K562 (cell line): Measurements from ENCODE around the gene SRRT. TPM values are rescaled to one million over a fixed set of nuclear protein-coding genes. Genes with fewer than 3 reads are reported as not detected.

Experiments
- ATAC-seq: fragments of 200-7000 bp; cut with Tn5 transposase; 3 replicates; pipeline ENCODE4 v1.9.1; 2020; ENCODE audit warnings: moderate library complexity
- BruUV-seq: library from RNA; stranded (reverse); fragments of 400-500 nt; replicated peaks from 2 replicates; lab custom pipeline; 2021; lab: Mats Ljungman, UMichigan
- CTCF ChIA-PET: fragments of 300-600 bp; formaldehyde crosslinking; extraction: SDS; loops from one replicate; lab custom pipeline; 2021; ENCODE audit warnings: low intra/inter-chr PET ratio; lab: Yijun Ruan, JAX
- POLR2A ChIA-PET: fragments of 300-600, 350-650 bp; sonication (Branson Sonifier 250); formaldehyde crosslinking; extraction: SDS; loops from one replicate; lab custom pipeline; 2021; ENCODE audit warnings: antibody characterized with exemption, inconsistent platforms; lab: Yijun Ruan, JAX
- DNase-seq, 4 experiments: peaks; one replicate each; pipeline versions ENCODE4 v3.0.0 to v3.0.0-alpha.2; 2011 to 2018; ENCODE audit warnings: low spot score in 3 of 4, mixed read lengths in 3 of 4; ENCODE audit errors: extremely low read depth in 1 of 4
- FAIRE-seq: peaks from 2 replicates; lab custom pipeline; 2011; peaks lifted over from hg19 to GRCh38; lab: Jason Lieb, UNC
- H2AFZ ChIP-seq: 2 replicates; pipeline ENCODE4 v1.6.0; 2011; ENCODE audit warnings: low read depth, low read length, control low read depth, inconsistent platforms
- H3K27ac ChIP-seq: fragments of 200-600 bp; 3 replicates; pipeline ENCODE4 v1.8.0; 2011; ENCODE audit warnings: low read depth, mild to moderate bottlenecking, control low read depth, inconsistent platforms, low read length, moderate library complexity, mixed read lengths; ENCODE audit errors: extremely low read depth
- H3K27me3 ChIP-seq, 2 experiments: fragments of 300-600 bp in 1 of 2; 2 replicates in 1 of 2; 3 replicates in 1 of 2; pipeline versions ENCODE4 v1.6.0 to v1.8.0; 2011; ENCODE audit warnings: inconsistent platforms in 2 of 2, low read length in 2 of 2, mild to moderate bottlenecking in 1 of 2, mixed read lengths in 1 of 2, moderate library complexity in 1 of 2; ENCODE audit not compliant: control insufficient read depth in 2 of 2, insufficient read depth in 2 of 2
- H3K36me3 ChIP-seq: fragments of 300-600 bp; 3 replicates; pipeline ENCODE4 v1.8.0; 2011; ENCODE audit warnings: mild to moderate bottlenecking, low read length, inconsistent platforms; ENCODE audit not compliant: control insufficient read depth, insufficient read depth
- H3K4me1 ChIP-seq, 2 experiments: fragments of 200-600 bp in 1 of 2; replicated peaks in 1 of 2; 2 replicates in 1 of 2; 3 replicates in 1 of 2; pipeline versions ENCODE4 v1.5.1 to v1.8.0; 2011; ENCODE audit warnings: inconsistent platforms in 2 of 2, low read length in 2 of 2, mild to moderate bottlenecking in 1 of 2, mixed read lengths in 1 of 2, moderate library complexity in 1 of 2; ENCODE audit not compliant: control insufficient read depth in 2 of 2, insufficient read depth in 2 of 2
- H3K4me2 ChIP-seq: 2 replicates; pipeline ENCODE4 v1.6.1; 2011; ENCODE audit warnings: low read length, control low read depth, inconsistent platforms, mixed read lengths; ENCODE audit not compliant: insufficient read depth
- H3K4me3 ChIP-seq: fragments of 200-600 bp; sonication (generic), shearing (Covaris generic); 2 replicates; pipeline ENCODE4 v1.5.1; 2016; ENCODE audit warnings: control low read depth, inconsistent platforms
- H3K79me2 ChIP-seq: fragments of 200-600 bp; 3 replicates; pipeline ENCODE4 v1.8.0; 2011; ENCODE audit warnings: low read length, inconsistent platforms; ENCODE audit not compliant: control insufficient read depth, insufficient read depth
- H3K9ac ChIP-seq, 2 experiments: 2 replicates each; pipeline versions ENCODE4 v1.6.0 to v1.6.1; 2011; ENCODE audit warnings: low read depth in 2 of 2, low read length in 2 of 2, control low read depth in 1 of 2, inconsistent platforms in 1 of 2, mild to moderate bottlenecking in 1 of 2, mixed read lengths in 1 of 2; ENCODE audit not compliant: insufficient read depth in 1 of 2
- H3K9me1 ChIP-seq: one replicate; pipeline ENCODE4 v1.6.0; 2011; ENCODE audit warnings: inconsistent platforms, mild to moderate bottlenecking, low read length, moderate library complexity; ENCODE audit not compliant: control insufficient read depth, insufficient read depth
- H3K9me3 ChIP-seq: replicated peaks from 2 replicates; pipeline ENCODE4 v1.5.1; 2011; ENCODE audit warnings: low read depth, low read length, inconsistent platforms; ENCODE audit not compliant: control insufficient read depth, insufficient read depth
- H4K20me1 ChIP-seq: replicated peaks from 2 replicates; pipeline ENCODE4 v1.6.1; 2011; ENCODE audit warnings: low read length, inconsistent platforms, mixed read lengths; ENCODE audit not compliant: control insufficient read depth, insufficient read depth
- ARID1B ChIP-seq: fragments of 450-650 bp; IDR thresholded peaks from 2 replicates; pipeline ENCODE4 v1.6.1; 2016; ENCODE audit warnings: antibody characterized with exemption, mild to moderate bottlenecking, inconsistent platforms
- CBFA2T3 ChIP-seq: fragments of 450-650 bp; IDR thresholded peaks from 2 replicates; pipeline ENCODE4 v1.6.1; 2017
- CEBPG ChIP-seq, 3 experiments: fragments of 200-800 bp in 1 of 3; sonication (Bioruptor generic) in 1 of 3; sonication (generic) in 1 of 3; formaldehyde crosslinking in 1 of 3; IDR thresholded peaks in 2 of 3; conservative IDR thresholded peaks in 1 of 3; 2 replicates each; pipeline versions ENCODE4 v1.6.1 to v1.8.0; 2016 to 2022; ENCODE audit warnings: missing compliant biosample characterization in 2 of 3, missing genetic modification characterization in 2 of 3, mild to moderate bottlenecking in 1 of 3, missing genetic modification reagents in 1 of 3
- DPF2 ChIP-seq: fragments of 450-650 bp; IDR thresholded peaks from 2 replicates; pipeline ENCODE4 v1.6.1; 2016
- E2F3 ChIP-seq: fragments of 250-450 bp; sonication (Bioruptor Pico); IDR thresholded peaks from 2 replicates; pipeline ENCODE4 v1.4.0; 2020; ENCODE audit warnings: mild to moderate bottlenecking
- ESRRA ChIP-seq: fragments of 450-650 bp; IDR thresholded peaks from 2 replicates; pipeline ENCODE4 v1.6.1; 2014; ENCODE audit warnings: low read depth, mild to moderate bottlenecking, moderate library complexity, borderline replicate concordance
- HNRNPL ChIP-seq: fragments of 200-400 bp; formaldehyde crosslinking; IDR thresholded peaks from 2 replicates; pipeline ENCODE4 v1.6.1; 2017; ENCODE audit warnings: low read depth, mild to moderate bottlenecking, low read length
- MAFF ChIP-seq: IDR thresholded peaks from 2 replicates; pipeline ENCODE4 v1.6.1; 2012; ENCODE audit warnings: low read length, improper control_type of control experiment
- NCOR1 ChIP-seq: fragments of 450-650 bp; IDR thresholded peaks from 2 replicates; pipeline ENCODE4 v1.6.1; 2016; ENCODE audit warnings: mild to moderate bottlenecking, moderate library complexity
- RBFOX2 ChIP-seq: fragments of 200-400 bp; formaldehyde crosslinking; IDR thresholded peaks from 2 replicates; pipeline ENCODE4 v1.6.1; 2017; ENCODE audit warnings: low read depth, mild to moderate bottlenecking, low read length, moderate library complexity
- ZBTB26 ChIP-seq: fragments of 450-650 bp; formaldehyde crosslinking; IDR thresholded peaks from 2 replicates; pipeline ENCODE4 v1.4.0; 2022; ENCODE audit warnings: missing genetic modification characterization
- ZNF324 ChIP-seq: fragments of 250-450 bp; sonication (Bioruptor Pico); IDR thresholded peaks from 2 replicates; pipeline ENCODE4 v1.4.0; 2020; ENCODE audit warnings: mild to moderate bottlenecking
- WGBS: fragments of 100-300 bp; shearing (Covaris generic); methylation state at CpG from one replicate; pipeline ENCODE4 v1.1.6; 2016; ENCODE audit warnings: low coverage, mixed read lengths; ENCODE audit not compliant: insufficient coverage; ENCODE audit errors: missing lambda C conversion rate; 5-methylcytosine and 5-hydroxymethylcytosine counted together
- in situ Hi-C: fragments of 300-500 bp; cut with MboI; formaldehyde crosslinking; loops from 4 replicates; pipeline ENCODE4 v1.15.0; 2018; ENCODE audit warnings: inconsistent platforms, mixed read lengths
- intact Hi-C: fragments of 100-400 bp; cut with micrococcal nuclease; formaldehyde crosslinking; loops from 2 replicates; pipeline ENCODE4 v1.14.2; 2022
- polyA plus RNA-seq, 8 experiments: library from polyadenylated mRNA; depleted of rRNA in 4 of 8; stranded (reverse) in 5 of 8; unstranded in 3 of 8; fragments of >200 nt; fragmentation: Nextera tagmentation in 2 of 8; fragmentation: Illumina TruSeq in 1 of 8; extraction: Ambion mirVana in 2 of 8; extraction: Trizol in 1 of 8; gene quantifications; 2 replicates each; pipeline versions ENCODE4 v1.2.1 to v1.2.3, GENCODE V29; 2011 to 2014; ENCODE audit warnings: inconsistent platforms in 1 of 8, missing spikeins in 1 of 8
- total RNA-seq, 7 experiments: library from RNA; depleted of rRNA in 6 of 7; stranded (reverse); fragments of >200 nt in 6 of 7; fragmentation: Illumina TruSeq in 2 of 7; extraction: Trizol in 2 of 7; gene quantifications; 2 replicates each; pipeline versions ENCODE4 v1.2.1 to v1.2.3, GENCODE V29; 2011 to 2021; ENCODE audit warnings: low replicate concordance in 1 of 7
- TF ChIP-seq, protein P1 (sequence below): fragments of 250-450 bp; sonication (Bioruptor Pico); IDR thresholded peaks from 2 replicates; pipeline ENCODE4 v1.9.0; 2021; ENCODE audit warnings: mild to moderate bottlenecking, inconsistent platforms
- TF ChIP-seq, protein P2 (sequence below): fragments of 250-450 bp; sonication (Bioruptor Pico); IDR thresholded peaks from 2 replicates; pipeline ENCODE4 v1.4.0; 2020; ENCODE audit warnings: mild to moderate bottlenecking, moderate library complexity

Gene SRRT
- total and polyA plus RNA-seq, 9 of the 15 experiments (the other 6 are each of a cell fraction or from before 2014, with no cell fraction given): 10.3 to 263 (median 84.4) TPM

GRCh38 chr7:100893910-100894721, 19.2 kb downstream of the SRRT start:
- H3K27ac ChIP-seq: no peak overlapping the region; the same call in 1 of the 3 replicates
- no TSS peak for BruUV-seq
- ATAC-seq (no peak), DNase-seq (peak in 3 of 4 experiments; percentile 12 to 70 (median 30)), FAIRE-seq (peak; percentile 35)
- CTCF ChIA-PET: interaction anchor here (0.6 to 2.3 kb wide), 7 partner anchors 165 to 645 kb away, joined by 3 to 28 read pairs (median 5); no protein-coding TSS in a partner anchor
- intact Hi-C loops (no loop called here), in situ Hi-C loops (loop anchor here (5.0 kb wide), 1 partner anchor 163 kb away; no protein-coding TSS in a partner anchor)
- POLR2A ChIA-PET: interaction anchor here (0.9 to 1.8 kb wide), 2 partner anchors 19 to 20 kb away, joined by 3 to 6 read pairs; partner anchors contain the start of gene SRRT
- H4K20me1 ChIP-seq: no peaks in the 10 kb centered on the region
- no peaks in the 10 kb centered on the region; the same call in 2 of the 3 replicates for H3K36me3 ChIP-seq
- 33% methylated on average over 32 of the region's 40 CpGs for WGBS
- peak overlapping the region; percentile 52 to 90 for H3K9ac ChIP-seq
- peak overlapping the region; percentile 75 for H2AFZ ChIP-seq
- no peaks in the 10 kb centered on the region for H3K27me3 ChIP-seq
- H3K79me2 ChIP-seq: peaks cover 10% of the 10 kb centered on the region
- peak overlapping the region; percentile 71 for H3K4me2 ChIP-seq
- no peaks in the 10 kb centered on the region for H3K9me3 ChIP-seq
- no peaks in the 10 kb centered on the region for H3K9me1 ChIP-seq
- H3K4me3 ChIP-seq: peak overlapping the region; percentile 52
- peaks cover 33 to 91% of the 10 kb centered on the region in 2 experiments for H3K4me1 ChIP-seq
- TF ChIP-seq NCOR1: peak; percentile 52; the same call in 1 of the 2 replicates
- no peak for TF ChIP-seq ESRRA
- TF ChIP-seq, protein P1, sequence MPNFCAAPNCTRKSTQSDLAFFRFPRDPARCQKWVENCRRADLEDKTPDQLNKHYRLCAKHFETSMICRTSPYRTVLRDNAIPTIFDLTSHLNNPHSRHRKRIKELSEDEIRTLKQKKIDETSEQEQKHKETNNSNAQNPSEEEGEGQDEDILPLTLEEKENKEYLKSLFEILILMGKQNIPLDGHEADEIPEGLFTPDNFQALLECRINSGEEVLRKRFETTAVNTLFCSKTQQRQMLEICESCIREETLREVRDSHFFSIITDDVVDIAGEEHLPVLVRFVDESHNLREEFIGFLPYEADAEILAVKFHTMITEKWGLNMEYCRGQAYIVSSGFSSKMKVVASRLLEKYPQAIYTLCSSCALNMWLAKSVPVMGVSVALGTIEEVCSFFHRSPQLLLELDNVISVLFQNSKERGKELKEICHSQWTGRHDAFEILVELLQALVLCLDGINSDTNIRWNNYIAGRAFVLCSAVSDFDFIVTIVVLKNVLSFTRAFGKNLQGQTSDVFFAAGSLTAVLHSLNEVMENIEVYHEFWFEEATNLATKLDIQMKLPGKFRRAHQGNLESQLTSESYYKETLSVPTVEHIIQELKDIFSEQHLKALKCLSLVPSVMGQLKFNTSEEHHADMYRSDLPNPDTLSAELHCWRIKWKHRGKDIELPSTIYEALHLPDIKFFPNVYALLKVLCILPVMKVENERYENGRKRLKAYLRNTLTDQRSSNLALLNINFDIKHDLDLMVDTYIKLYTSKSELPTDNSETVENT (CRISPR knock-in tag): peak; percentile 21; the same call in 1 of the 2 replicates
- 0 out of 2 replicates have a peak, but pooled peaks have one; percentile 47 for TF ChIP-seq HNRNPL
- TF ChIP-seq CBFA2T3: peak; percentile 83
- TF ChIP-seq ZBTB26 (CRISPR knock-in tag): 0 out of 2 replicates have a peak, but pooled peaks have one; percentile 6
- 0 out of 2 replicates have a peak, but pooled peaks have one; percentile 27 for TF ChIP-seq RBFOX2
- TF ChIP-seq ARID1B: peak; percentile 55
- TF ChIP-seq CEBPG (CRISPR knock-in tag; IDR thresholded peaks at IDR 0.05): no peak
- TF ChIP-seq CEBPG (tag; conservative IDR thresholded peaks at IDR 0.05 in 1 of 2, IDR thresholded peaks at IDR 0.05 in 1 of 2): no peak
- TF ChIP-seq DPF2: peak; percentile 38; the same call in 1 of the 2 replicates
- no peak for TF ChIP-seq ZNF324
- TF ChIP-seq, protein P2, sequence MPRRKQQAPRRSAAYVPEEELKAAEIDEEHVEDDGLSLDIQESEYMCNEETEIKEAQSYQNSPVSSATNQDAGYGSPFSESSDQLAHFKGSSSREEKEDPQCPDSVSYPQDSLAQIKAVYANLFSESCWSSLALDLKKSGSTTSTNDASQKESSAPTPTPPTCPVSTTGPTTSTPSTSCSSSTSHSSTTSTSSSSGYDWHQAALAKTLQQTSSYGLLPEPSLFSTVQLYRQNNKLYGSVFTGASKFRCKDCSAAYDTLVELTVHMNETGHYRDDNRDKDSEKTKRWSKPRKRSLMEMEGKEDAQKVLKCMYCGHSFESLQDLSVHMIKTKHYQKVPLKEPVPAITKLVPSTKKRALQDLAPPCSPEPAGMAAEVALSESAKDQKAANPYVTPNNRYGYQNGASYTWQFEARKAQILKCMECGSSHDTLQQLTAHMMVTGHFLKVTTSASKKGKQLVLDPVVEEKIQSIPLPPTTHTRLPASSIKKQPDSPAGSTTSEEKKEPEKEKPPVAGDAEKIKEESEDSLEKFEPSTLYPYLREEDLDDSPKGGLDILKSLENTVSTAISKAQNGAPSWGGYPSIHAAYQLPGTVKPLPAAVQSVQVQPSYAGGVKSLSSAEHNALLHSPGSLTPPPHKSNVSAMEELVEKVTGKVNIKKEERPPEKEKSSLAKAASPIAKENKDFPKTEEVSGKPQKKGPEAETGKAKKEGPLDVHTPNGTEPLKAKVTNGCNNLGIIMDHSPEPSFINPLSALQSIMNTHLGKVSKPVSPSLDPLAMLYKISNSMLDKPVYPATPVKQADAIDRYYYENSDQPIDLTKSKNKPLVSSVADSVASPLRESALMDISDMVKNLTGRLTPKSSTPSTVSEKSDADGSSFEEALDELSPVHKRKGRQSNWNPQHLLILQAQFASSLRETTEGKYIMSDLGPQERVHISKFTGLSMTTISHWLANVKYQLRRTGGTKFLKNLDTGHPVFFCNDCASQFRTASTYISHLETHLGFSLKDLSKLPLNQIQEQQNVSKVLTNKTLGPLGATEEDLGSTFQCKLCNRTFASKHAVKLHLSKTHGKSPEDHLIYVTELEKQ (CRISPR knock-in tag): no peak
- no peak for TF ChIP-seq MAFF
- TF ChIP-seq E2F3: no peak
